ENCODE data around the gene MMS22L. TPM values are rescaled to one million over a fixed set of nuclear protein-coding genes. Genes with fewer than 3 reads are reported as not detected.

The MMS22L gene
- polyA plus RNA-seq, 3 donors, result 1.6 to 3.4 (median 2.1) TPM

DNA sequence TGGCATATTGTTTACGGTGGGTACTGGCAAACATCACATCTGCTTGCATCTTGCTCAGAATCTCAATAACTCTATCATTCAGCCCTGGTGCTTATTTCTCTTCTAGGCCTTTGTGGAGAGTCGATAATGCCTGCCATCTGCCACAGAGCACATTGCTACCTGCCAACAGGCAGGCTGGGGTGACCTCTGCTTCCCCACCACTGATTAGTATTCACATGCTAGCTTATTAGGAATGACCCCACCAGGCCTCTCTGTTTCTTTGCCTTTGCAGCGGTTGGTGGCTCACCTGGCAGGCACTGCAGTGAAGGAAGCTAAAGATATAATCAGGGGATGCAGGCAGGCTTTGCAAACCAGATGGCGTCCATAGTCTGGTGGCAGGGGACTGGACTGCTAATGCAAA lies 154.5 kb downstream of the MMS22L start:
- no peak for DNase-seq
- WGBS (ENCODE audit: insufficient coverage), result 75% methylated on average over 2 of the region's 4 CpGs
- Histone ChIP-seq H3K4me2 (replicated peaks; ENCODE audit: extremely low read depth, low read length, poor library complexity, severe bottlenecking) (no peak overlapping the region), H3K27ac (ENCODE audit: low read depth in 1 of 2, low read length in 2 of 2) (no peak overlapping the region), H3K36me3 (replicated peaks in 1 of 2; ENCODE audit: control insufficient read depth in 1 of 2, insufficient read depth in 2 of 2, low read length in 2 of 2) (no peaks in the 10 kb centered on the region), H4K20me1 (ENCODE audit: insufficient read depth, low read length) (no peaks in the 10 kb centered on the region), H2AFZ (ENCODE audit: insufficient read depth, low read depth, low read length, poor library complexity, severe bottlenecking) (no peak overlapping the region), H3K9ac (ENCODE audit: insufficient read depth, low read length, poor library complexity, severe bottlenecking) (no peak overlapping the region), H3K4me1 (ENCODE audit: control insufficient read depth in 1 of 2, insufficient read depth in 2 of 2, low read length in 2 of 2) (no peaks in the 10 kb centered on the region), H3K4me3 (replicated peaks in 1 of 3; ENCODE audit: low read depth in 2 of 3, low read length in 3 of 3) (no peak overlapping the region), H3K27me3 (ENCODE audit: control insufficient read depth in 2 of 2, insufficient read depth in 2 of 2, low read length in 2 of 2) (no peaks in the 10 kb centered on the region), H3K9me3 (replicated peaks in 1 of 2; ENCODE audit: control insufficient read depth in 1 of 2, insufficient read depth in 1 of 2, low read length in 2 of 2) (no peaks in the 10 kb centered on the region), H3K79me2 (ENCODE audit: insufficient read depth, low read length) (no peaks in the 10 kb centered on the region)
- TF ChIP-seq CTCF (IDR thresholded peaks at IDR 0.05), result no peak
- H3K9me3 Mint-ChIP-seq, result peaks cover 0 to 4% (median 0%) of the 10 kb centered on the region in 7 donors
- H3K27me3 Mint-ChIP-seq (ENCODE audit: low read depth in 3 of 3), result peaks cover 0 to 2% (median 0%) of the 10 kb centered on the region in 3 donors
- intact Hi-C loops (cut with micrococcal nuclease), result no loop called here
- no peaks in the 10 kb centered on the region for H3K4me1 Mint-ChIP-seq
- H3K4me3 Mint-ChIP-seq, result no peak overlapping the region
- H3K27ac Mint-ChIP-seq, result no peak overlapping the region
- H3K36me3 Mint-ChIP-seq, result no peaks in the 10 kb centered on the region

- no peaks in the 10 kb centered on the region for H3K27me3 ChIP-seq (ENCODE audit: control insufficient read depth in 2 of 2, insufficient read depth in 2 of 2, low read length in 2 of 2)
- H3K27ac ChIP-seq (ENCODE audit: low read depth in 1 of 2, low read length in 2 of 2), result no peak overlapping the region
- no peak overlapping the region for H3K4me3 Mint-ChIP-seq
- no peaks in the 10 kb centered on the region for H3K4me1 Mint-ChIP-seq
- intact Hi-C loops (cut with micrococcal nuclease), result no loop called here
- TF ChIP-seq CTCF (IDR thresholded peaks at IDR 0.05), result no peak
- peaks cover 2 to 8% (median 6%) of the 10 kb centered on the region in 7 donors for H3K9me3 Mint-ChIP-seq
- H3K9ac ChIP-seq (ENCODE audit: insufficient read depth, low read length, poor library complexity, severe bottlenecking), result no peak overlapping the region
- no peak for DNase-seq
- WGBS (ENCODE audit: insufficient coverage), result no CpG with 5 or more reads among the region's 3 CpGs
- no peaks in the 10 kb centered on the region for H3K36me3 ChIP-seq (replicated peaks in 1 of 2; ENCODE audit: control insufficient read depth in 1 of 2, insufficient read depth in 2 of 2, low read length in 2 of 2)
- no peak overlapping the region for H3K4me3 ChIP-seq (replicated peaks in 1 of 3; ENCODE audit: low read depth in 2 of 3, low read length in 3 of 3)
- H3K27me3 Mint-ChIP-seq (ENCODE audit: low read depth in 3 of 3), result peaks cover 0 to 2% (median 1%) of the 10 kb centered on the region in 3 donors
- no peak overlapping the region for H2AFZ ChIP-seq (ENCODE audit: insufficient read depth, low read depth, low read length, poor library complexity, severe bottlenecking)
- no peaks in the 10 kb centered on the region for H3K36me3 Mint-ChIP-seq
- no peak overlapping the region for H3K27ac Mint-ChIP-seq
- no peaks in the 10 kb centered on the region for H3K4me1 ChIP-seq (ENCODE audit: control insufficient read depth in 1 of 2, insufficient read depth in 2 of 2, low read length in 2 of 2)
- no peak overlapping the region for H3K4me2 ChIP-seq (replicated peaks; ENCODE audit: extremely low read depth, low read length, poor library complexity, severe bottlenecking)
- no peaks in the 10 kb centered on the region for H3K79me2 ChIP-seq (ENCODE audit: insufficient read depth, low read length)
- no peaks in the 10 kb centered on the region for H3K9me3 ChIP-seq (replicated peaks in 1 of 2; ENCODE audit: control insufficient read depth in 1 of 2, insufficient read depth in 1 of 2, low read length in 2 of 2)
- H4K20me1 ChIP-seq (ENCODE audit: insufficient read depth, low read length), result no peaks in the 10 kb centered on the region
These were observed 159.4 kb downstream of the MMS22L start for GRCh38 chr6:97123652-97124051.
